Stimulated activated CD4-positive, alpha-beta T cell treated with anti-CD3 and anti-CD28 coated beads, Interleukin-1b, Interleukin-23, amount 100 ng/mL, for 24 hours (primary cell): Measurements from ENCODE around the gene MAML2.

Source experiments
- DNase-seq, 4 experiments: peaks; one replicate each; pipeline ENCODE4 v3.0.0-alpha.2; 2020; ENCODE audit warnings: low read depth in 4 of 4, low spot score in 1 of 4

Gene MAML2

DNA sequence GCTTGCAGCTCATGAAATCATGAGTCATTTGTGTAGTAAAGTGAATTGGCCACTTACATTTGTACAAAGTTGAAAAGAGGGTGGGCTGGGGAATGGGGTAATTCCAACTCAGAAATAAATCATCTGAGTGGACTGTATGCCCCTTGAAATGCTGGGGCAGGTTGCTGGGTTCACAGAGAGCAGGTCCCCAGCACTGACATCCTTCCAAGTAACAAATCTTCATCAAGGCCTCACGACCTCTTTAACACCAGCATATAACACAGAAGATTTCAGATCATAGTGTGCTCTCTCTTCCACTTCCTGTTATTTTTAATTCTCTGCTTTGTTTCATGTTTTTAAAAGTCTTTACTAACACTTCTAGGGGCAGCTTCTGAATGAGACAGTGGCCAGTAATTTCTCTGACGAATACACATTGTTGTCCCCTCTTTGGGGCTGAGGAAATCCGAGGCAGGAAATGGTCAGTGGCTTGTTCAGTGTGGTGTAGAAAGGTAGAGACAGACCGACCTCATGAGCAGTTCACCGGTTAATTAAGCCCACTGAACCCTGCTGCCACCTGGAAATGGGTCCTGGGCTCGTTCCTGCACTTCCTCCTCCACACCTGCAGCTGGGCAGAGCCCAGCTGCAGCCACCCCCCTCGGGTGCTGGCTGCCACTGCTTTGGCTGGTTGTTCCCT lies 127.7 kb downstream of the MAML2 start:
- DNase-seq = no peak

DNA sequence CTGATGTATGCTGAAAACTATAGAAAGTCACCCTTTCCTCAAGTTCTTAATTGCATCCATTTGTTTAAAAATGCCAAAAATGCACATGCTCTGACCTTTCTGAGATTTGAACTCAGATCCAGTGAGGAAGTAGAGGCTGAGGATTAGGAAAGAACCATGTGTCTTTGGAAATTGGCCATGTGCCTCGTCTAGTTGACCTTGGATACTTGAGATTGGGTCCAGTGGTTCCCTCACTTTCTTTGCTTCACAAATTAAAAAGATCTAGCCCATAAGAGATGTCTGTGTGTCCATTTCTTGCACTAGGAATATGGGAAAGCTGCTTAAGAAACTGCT lies 128.3 kb downstream of the MAML2 start:
- DNase-seq = no peak

DNA sequence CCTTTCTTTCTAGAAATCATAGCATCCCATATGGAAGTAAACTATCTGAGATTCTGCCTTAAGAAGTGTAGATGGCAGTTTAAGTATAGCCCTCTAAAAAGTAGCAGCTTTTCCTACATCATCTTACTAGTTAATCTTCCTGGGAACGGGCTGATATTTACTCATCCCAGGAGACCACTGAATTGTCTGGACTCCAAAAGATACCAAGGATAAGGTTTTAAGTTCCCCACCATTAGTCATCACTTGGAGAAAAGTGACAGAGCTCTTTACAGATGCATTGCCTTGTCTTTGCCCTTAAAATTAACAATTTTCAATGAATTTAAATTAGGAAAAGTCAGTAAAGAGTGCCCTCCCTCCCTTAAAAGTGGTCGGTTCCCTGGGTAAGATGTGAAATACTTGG lies 129.5 kb downstream of the MAML2 start:
- no peak for DNase-seq

DNA sequence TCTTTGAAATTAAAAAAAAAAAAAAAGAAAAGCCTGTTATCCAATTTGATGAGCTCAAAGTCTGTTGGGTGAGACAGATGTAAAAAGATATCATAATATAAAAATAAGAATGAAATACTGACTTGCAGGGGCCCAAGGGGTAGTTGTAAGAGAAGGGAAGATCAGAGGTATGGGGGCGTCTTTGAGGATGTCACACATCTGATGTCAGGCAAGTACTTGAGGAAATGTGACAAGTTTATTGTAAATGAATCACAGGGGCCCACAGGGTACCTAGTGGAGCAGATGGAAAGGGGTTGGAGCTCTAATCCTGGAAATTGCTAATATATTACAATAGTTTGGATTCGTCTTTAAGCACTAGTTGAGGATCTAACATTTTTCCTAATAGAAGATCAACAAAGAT lies 131.6 kb downstream of the MAML2 start:
- no peak for DNase-seq

DNA sequence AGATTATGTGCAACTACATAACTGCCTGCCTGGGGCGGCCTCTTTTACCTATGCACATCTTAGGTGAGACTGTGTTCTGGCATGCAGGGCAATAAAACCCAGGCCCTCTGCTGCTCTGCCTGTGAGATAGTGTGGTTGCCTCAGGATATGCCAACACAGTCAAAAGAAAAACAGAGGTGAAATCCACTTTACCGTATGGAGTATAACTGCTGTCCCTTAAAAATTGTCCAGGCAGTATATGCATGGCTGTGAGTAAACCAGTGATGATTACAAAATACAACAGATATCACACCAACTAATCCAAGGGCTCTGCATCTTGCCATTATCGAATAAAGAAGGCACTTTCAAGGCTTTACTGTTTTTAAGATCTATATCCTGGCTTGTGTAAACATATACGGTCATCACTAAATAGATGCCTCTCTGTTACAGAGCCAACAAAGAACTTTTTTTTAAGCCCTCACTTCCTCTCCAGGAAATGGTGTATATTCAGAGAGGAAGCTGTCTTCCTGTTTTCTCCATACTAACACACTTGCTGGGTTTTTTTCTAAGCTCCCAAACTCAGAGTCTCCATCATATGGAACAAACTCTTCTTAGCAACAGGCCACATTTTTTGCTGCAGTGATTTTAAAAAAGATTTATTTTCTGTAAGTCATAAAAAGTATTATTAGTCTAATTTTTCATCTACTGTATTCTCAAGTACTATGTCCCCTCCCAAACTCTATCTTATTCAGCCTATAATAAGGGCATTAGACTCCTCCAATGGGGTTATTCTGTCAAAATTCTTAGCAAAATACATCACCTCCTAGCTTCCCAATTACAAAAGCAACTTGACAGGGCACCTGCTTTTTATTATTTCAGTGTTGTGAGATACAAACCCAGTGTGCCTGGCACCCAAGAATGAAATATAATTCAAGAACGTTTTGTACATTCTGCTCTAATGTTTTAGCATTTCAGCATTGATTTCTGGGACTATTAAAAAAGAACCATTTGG lies 135.2 kb downstream of the MAML2 start:
- DNase-seq = no peak

DNA sequence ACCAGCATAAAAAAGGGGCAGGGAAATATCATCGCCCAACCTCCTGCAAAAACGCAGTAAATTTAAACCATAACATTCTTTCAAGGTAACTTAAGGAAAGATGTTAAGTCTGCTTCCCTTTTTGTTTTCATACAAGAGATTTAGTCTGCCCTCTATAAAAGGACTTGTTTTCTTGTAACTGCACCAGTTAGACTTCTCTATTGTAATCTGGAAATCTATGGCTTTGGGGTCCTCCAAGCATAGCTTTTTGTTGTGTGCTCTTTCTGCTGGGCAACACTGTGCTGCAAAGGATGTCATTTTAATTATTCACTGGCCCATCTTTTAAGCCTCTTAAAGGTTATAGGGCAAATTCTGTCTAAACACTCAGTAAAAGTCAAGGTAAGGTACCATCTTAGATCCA lies 136.0 kb downstream of the MAML2 start:
- no peak for DNase-seq

DNA sequence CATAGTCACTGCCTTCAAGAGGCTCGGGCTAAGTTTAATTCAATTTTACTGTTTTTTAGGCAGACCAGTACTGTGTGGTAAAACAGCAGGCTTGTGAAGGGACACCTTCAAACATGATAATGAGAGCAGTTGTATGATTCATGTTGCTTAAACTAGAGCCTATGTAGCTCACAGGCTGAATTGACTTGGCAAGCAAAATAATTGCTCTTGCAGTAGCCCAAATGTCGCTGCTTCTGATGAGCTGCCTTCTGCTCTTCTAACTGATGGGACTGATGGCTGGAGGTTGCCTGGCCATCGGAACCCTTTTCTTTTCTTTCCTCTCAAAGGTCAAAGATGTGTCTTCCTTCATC lies 137.6 kb downstream of the MAML2 start:
- DNase-seq = no peak

DNA sequence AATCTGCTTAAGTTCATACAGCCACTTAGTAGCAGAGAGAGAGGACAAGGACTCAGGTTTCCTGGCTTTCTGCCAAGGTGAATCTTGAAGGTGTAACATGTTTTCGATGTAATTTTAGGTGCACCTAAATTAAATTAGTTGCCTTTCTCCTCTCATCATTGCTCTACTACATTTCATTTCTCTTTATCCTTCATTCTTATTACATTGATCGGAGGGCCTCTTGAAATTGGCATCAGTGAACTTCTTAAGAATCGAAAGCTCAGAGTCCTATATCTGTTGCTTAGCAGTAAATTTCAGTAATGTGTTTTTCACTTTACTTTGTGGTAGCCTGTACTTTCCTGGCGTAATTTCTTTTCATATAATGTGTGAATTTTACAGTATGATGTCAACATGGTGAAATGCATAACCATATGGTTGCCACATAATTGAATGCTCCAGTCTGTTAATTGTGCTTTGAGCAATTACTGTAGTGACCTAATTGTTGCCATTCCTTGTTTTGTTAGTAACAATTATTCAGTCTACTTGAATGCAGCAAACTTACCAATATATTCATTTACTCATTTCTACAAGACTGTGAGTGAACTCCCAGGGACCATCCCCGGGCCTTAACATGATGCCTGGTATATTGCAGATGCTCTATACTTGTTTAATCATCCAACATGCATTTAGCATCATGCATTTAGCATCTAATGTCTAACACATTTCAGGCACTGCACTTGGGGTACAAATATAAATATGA lies 138.1 kb downstream of the MAML2 start:
- DNase-seq = no peak

DNA sequence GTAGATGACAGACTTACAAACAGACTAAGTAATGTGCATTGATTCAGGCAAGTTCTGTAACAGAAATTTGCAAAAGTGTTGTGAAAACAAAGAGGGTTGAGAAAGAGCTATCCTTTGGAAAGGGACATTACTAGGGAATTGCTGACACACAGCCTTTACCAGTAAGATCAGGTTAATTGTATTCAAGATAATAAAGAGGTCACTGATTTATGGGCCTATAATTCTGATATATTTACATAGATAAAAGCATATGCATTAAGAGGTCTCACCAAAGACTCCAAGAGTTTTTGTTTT lies 138.7 kb downstream of the MAML2 start:
- DNase-seq = no peak

DNA sequence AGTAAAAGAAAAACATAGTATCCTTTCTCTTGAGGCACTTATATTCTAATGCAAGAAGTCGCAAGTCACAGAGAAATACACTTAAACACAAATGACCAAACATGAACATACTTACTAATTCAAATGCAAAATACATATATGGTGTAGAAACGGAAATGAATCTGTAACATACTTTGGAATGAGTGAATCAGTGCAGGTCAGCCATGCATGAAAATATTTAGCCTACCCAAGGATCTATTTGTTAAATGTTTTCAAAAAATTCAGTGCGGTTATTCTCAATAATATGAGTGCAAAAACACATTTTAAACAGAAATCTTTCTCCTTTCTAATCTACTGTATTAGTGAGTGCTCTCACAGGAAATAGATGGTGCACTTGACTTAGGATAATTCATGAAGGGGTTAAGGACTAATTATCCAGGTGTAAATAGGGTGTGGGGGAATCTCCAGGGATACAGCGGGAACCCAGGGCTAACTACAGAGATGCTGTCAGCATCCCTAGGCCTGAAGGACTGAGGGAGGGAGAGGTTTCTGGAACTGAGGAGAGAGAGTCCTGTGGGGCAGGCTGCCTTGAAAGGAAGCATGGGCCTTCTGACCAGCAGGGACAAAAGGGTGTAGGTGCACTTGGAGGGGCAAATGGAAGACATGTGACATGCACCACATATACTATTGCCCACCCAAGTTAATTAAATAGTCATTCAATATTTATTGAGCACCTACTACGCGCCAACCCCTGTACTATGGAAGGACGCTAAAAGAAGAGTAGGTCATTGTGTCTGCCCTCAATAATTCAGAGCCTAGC lies 139.2 kb downstream of the MAML2 start:
- DNase-seq = no peak

DNA sequence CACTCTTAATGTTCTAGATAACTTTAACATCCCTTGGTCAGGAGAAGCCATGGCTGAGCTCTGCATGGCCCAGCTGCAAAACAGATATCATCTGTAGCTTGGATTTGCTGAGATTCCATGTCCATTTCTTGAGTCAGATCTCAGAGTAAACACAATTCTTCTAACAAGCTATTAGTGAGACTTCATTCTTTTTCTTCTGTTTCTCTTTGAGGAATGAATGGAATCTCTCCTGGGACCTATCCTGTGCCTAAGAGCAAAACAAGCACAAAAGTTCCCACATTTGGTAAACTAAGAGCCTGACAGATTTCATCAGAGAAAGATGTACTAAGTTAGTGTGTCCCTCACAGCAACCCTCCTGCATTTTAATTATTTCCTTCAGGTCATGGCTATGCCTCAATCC lies 142.8 kb downstream of the MAML2 start:
- no peak for DNase-seq

DNA sequence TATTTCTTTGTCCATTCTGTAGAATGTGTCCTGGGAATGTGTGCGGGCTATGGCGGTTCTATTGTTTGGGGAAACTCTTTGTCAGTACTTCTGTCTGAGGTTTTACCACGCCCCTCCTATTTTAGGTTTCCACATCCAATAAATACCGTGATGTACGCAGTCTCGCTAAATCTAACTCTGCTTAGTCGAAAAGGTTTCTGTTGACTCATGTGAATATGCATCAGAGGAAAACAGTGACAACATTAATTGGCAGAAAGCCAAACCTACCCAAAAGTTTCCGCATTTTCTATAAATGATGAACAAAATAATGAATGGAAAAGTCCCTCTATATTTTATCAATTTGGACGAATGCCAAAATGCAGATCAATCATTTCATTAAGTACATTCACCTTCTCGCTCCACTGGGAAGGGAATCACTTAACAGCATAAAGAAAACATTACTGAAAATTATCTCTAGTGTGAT lies 143.4 kb downstream of the MAML2 start:
- no peak for DNase-seq

DNA sequence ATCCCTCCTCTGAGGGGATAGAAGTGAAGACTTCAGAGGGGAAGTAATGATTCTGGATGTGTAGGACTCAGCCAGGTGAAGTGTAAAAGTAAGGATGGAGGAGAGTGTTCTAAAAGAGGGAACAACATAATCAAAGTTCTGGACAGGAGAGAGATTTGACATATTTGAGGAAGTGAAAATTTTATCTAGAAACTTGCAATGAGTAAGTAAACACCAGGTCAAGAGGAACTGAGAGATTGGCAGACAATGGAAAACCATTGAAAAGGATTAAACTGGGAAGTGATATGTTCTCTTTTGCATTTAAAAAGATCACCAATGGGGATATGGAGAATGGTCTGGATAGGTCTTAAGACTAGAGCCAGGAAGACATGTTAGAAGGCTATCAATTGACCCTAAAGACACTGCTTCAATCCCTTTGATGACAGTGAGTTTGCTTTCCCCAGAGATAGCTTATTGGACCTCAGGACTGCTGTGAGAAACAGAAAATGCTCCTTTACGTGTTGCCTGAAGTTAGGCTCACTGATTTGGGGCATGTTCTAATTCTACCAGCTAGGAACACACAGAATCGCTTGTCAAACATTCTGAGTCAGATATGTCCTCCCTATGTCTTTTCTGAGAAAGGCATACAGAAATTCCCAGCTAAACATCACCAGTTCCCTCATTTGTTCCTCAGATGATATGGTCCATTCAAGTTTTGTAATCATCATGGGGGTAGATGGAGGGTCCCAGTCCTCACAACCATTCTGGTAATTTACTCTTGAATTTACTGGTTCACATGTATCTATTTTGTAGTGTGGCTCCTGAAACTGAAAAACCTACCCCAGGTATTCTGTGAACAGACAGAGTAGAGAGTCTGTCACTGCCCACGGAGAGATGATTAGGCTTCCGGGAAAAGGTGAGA lies 144.9 kb downstream of the MAML2 start:
- DNase-seq = no peak

DNA sequence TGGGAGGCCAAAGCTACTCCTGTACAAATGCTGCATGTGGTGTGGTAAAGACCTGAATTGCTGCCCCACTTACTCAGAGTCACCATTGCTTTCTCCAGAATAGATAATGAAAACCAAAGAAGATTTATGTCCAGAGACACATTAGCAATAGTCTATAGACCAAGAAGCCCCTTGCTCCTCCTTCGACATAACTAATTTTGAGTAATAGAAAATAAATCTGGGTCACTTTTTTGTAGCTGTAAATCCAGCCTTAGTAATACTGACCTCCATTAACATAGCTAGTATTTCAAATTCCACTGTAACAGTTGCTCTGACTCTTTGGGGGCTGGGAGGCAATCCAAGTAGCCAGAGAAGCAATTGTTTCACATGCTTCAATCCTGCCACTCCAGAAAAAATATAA lies 145.9 kb downstream of the MAML2 start:
- DNase-seq = no peak

DNA sequence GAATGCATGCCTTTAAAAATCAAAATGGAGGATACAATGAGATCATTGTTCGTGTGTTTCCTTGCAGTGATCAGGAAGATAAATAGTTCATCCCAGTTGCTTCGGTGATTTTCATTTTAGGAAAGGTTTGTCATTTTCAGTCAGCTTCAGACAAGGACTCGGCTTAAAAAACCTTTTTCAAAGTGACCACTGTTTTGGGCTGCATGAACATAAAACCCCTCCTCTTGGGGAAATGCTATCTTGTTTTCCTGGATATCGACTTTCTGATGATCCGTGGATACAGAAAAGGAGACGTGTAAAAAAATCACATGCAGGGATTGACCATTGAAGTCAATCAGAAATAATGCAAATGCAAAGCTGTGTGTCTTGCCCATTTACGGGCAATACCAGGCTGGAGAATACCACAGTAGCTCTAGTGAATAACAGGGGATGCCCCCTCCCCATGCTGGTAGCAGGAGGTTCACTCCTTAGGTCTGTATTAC lies 146.8 kb downstream of the MAML2 start:
- no peak for DNase-seq

DNA sequence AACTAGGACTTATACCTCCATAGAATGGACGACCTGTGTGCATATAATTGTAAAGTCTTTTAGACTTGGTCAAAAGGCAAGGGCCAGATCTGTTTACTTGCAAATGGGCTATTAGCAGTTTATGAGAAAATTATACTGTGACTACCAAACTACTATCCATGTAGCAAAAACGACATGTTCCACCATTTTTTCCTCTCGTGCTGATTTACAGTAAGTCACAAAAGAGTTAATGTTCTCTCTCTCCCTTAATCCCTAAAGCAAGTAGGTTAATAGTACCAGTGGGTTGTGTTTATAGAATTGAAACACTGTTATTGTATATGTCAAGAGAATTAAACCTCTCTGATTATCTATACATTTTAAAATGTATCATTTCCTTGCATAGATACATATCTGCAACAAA lies 147.3 kb downstream of the MAML2 start:
- DNase-seq = no peak

DNA sequence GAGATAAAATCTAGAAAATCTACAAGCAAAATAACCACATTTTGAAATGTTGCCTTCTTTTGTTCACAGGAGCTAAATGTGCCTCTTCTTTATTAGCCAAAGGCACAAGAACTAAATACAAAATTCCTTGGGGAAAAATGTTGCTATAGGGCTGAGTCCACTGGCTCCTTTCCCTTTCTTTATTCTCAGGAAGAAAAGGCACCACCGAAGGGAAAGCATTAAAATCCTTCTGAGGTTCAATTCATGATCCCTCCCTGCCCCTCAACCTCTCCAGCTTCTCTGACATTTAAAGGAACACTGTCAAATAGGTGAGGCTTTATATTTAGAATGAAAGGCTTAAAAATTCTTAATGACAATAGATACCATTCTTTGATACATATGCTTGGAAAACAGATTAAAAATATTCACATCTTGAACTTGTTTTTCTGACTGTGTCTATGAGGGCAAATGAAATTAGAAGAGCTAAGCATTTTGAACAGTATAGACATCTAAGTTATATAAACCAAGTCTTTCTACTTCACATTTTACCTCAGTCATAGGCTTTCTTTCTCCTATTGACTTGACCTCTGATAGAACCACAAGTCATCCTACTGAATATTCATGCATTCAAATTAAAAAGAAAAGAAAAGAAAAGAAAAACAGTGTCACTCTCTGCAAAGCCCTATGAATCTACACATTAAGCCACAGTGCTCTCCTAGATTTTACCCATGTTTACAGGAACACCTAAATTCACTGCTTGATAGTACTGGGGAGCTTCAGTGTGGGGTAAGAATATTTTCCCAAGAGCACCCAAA lies 148.2 kb downstream of the MAML2 start:
- no peak for DNase-seq

DNA sequence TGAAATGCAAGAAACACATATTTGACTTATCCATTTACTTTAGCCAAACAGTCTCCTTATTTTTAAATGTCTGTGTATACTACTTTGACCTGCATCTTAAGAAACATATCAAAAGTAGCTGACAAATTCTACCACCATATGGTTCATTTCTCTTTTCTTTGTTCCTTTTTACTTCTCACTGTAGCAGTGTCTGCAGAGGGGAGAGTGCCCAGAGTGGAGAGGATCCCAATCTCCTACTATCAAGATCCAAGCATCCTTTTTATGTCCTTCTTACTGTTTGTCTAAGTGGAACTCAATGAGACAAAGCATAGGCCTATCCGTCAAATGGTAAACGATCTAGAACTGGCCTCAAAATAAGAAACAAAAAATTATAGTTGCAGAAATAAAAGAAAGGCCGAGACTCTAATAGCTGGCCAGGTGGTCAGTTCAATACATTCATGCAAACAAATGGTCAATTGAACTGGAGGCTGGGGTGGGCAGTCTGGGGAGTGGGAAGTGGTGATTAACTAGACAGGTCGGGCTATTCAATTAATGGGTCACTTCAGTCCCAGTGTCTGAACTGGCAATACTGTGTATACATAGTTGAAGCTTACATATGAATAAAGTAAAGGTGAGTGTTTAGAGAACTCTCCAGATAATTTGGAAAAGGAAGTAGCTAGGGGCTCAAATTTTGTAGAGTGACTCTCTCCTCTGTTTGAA lies 149.1 kb downstream of the MAML2 start:
- no peak for DNase-seq

DNA sequence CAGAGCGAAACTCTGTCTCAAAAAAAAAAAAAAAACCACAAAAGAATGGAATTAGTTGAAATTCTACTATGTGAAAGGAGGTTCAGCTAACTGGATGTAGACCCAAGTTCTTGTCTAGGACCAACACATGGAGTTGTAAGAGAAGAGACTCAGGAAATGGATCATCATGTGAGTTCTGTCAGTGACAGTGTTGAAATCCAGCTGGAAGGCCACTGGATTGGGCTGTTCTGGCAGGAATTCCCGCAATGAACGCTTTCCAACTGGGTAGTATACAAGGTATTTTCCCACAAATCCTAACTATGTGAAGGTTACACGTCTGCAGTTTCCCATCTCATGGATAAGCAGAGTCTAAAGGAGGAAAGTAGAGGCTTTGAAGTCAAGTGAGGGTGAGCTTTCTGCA lies 151.2 kb downstream of the MAML2 start:
- DNase-seq = no peak
